ENCODE measurements around the gene HOGA1. TPM values are rescaled to one million over a fixed set of nuclear protein-coding genes. Genes with fewer than 3 reads are reported as not detected.

HOGA1 gene
- total and polyA plus RNA-seq, 2 of the 13 experiments (the other 11 are each of a cell fraction or from before 2014, with no cell fraction given): 7.6 to 19.5 TPM

DNA sequence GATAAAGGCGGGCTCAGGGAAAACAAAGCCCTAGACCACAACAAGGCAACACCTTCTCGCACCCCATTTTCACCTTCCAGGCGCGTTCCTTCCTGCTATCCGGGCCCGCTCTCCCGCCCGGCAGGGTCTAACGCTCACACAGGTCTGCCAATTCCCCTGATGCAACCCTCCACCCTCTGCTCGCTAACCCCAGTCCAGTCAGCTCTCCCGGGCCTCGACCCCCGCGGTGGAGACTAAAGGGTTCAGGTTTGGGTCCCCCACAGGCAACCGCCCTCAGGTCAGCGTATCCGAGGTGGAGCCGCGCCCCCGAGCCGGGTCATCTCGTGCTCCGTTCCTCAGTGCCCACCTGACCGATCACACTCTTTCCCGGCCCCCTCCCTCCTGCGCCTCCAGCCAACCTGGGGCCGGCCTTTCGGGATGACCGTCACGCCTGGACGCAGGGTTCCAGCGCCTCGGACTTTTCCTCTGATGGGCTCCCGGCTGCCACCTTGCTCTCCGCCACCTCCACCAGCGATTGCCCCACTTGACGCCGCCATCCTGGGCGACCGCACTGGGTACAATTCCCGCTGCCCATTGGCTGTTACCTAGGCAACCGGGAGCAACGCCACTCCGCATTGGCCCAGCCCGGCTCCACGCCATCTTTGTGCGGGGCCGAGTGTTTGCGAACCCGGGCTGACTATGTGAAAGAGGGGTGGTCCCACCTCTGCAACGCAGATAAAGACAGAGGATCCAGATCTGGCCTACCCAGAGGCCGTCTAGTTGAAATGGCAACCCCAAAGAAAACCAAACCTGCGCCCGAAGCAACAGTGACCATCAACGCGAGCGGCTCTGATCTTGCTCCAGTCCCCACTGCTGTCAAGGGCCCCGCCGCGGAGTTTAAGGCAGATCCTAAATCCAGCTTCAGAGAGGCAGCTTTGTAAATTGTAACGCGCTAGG is 49.0 kb downstream of the HOGA1 start, which contains the start of gene MORN4 (continued):
- TF ChIP-seq NFE2L1 (CRISPR knock-in tag; IDR thresholded peaks at IDR 0.05; ENCODE audit: borderline replicate concordance): no peak
- no peak for TF ChIP-seq MED1 (CRISPR knock-in tag; IDR thresholded peaks at IDR 0.05)
- TF ChIP-seq ZNF709 (CRISPR knock-in tag; IDR thresholded peaks at IDR 0.05): no peak
- peak; percentile 63 for TF ChIP-seq SALL1 (CRISPR knock-in tag; IDR thresholded peaks at IDR 0.05)
- no peak for TF ChIP-seq TOE1 (CRISPR knock-in tag; IDR thresholded peaks at IDR 0.05)
- peak; percentile 62; the same call in 1 of the 2 replicates for TF ChIP-seq ZNF441 (CRISPR knock-in tag; IDR thresholded peaks at IDR 0.05; ENCODE audit: borderline replicate concordance)
- TF ChIP-seq ZNF776 (CRISPR knock-in tag; IDR thresholded peaks at IDR 0.05): peak; percentile 49; the same call in 1 of the 2 replicates
- TF ChIP-seq ZNF556 (CRISPR knock-in tag; IDR thresholded peaks at IDR 0.05; ENCODE audit: borderline replicate concordance): no peak; the same call in 1 of the 2 replicates
- TF ChIP-seq MED13 (CRISPR knock-in tag; IDR thresholded peaks at IDR 0.05): no peak
- no peak for TF ChIP-seq FOXP1 (IDR thresholded peaks at IDR 0.05)
- TF ChIP-seq FOXP1 (CRISPR knock-in tag; IDR thresholded peaks at IDR 0.05): no peak
- peak; percentile 82 for TF ChIP-seq KDM5B (CRISPR knock-in tag; IDR thresholded peaks at IDR 0.05; ENCODE audit: borderline replicate concordance)
- TF ChIP-seq REXO4 (CRISPR knock-in tag; IDR thresholded peaks at IDR 0.05; ENCODE audit: borderline replicate concordance): no peak
- peak; percentile 46; the same call in 1 of the 2 replicates for TF ChIP-seq ZNF839 (CRISPR knock-in tag; IDR thresholded peaks at IDR 0.05; ENCODE audit: borderline replicate concordance)
- TF ChIP-seq ATF1 (CRISPR knock-in tag; IDR thresholded peaks at IDR 0.05): no peak
- peak; percentile 85 for TF ChIP-seq KDM2A (CRISPR knock-in tag; IDR thresholded peaks at IDR 0.05; ENCODE audit: borderline replicate concordance, low read depth)
- 0 out of 2 replicates have a peak, but pooled peaks have one; percentile 49 for TF ChIP-seq KLF12 (CRISPR knock-in tag; IDR thresholded peaks at IDR 0.05; ENCODE audit: borderline replicate concordance)
- TF ChIP-seq PCBP1 (IDR thresholded peaks at IDR 0.05; ENCODE audit: borderline replicate concordance, low read depth, low read length): peak; percentile 75; the same call in 1 of the 2 replicates
- TF ChIP-seq TBL1XR1 (IDR thresholded peaks at IDR 0.05; ENCODE audit: borderline replicate concordance, low read length, partially characterized antibody): no peak
- TF ChIP-seq ZNF501 (CRISPR knock-in tag; IDR thresholded peaks at IDR 0.05): peak; percentile 91
- TF ChIP-seq, protein P1, sequence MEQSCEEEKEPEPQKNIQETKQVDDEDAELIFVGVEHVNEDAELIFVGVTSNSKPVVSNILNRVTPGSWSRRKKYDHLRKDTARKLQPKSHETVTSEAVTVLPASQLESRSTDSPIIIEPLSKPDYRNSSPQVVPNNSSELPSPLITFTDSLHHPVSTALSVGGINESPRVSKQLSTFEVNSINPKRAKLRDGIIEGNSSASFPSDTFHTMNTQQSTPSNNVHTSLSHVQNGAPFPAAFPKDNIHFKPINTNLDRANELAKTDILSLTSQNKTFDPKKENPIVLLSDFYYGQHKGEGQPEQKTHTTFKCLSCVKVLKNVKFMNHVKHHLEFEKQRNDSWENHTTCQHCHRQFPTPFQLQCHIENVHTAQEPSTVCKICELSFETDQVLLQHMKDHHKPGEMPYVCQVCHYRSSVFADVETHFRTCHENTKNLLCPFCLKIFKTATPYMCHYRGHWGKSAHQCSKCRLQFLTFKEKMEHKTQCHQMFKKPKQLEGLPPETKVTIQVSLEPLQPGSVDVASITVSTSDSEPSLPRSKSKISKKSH (CRISPR knock-in tag; IDR thresholded peaks at IDR 0.05; ENCODE audit: borderline replicate concordance): peak; percentile 63; the same call in 1 of the 2 replicates
- TF ChIP-seq SNAI1 (CRISPR knock-in tag; IDR thresholded peaks at IDR 0.05; ENCODE audit: borderline replicate concordance): peak; percentile 71; the same call in 1 of the 2 replicates
- peak; percentile 18 for TF ChIP-seq ZNF143 (CRISPR knock-in tag; IDR thresholded peaks at IDR 0.05)
- TF ChIP-seq, protein P2, sequence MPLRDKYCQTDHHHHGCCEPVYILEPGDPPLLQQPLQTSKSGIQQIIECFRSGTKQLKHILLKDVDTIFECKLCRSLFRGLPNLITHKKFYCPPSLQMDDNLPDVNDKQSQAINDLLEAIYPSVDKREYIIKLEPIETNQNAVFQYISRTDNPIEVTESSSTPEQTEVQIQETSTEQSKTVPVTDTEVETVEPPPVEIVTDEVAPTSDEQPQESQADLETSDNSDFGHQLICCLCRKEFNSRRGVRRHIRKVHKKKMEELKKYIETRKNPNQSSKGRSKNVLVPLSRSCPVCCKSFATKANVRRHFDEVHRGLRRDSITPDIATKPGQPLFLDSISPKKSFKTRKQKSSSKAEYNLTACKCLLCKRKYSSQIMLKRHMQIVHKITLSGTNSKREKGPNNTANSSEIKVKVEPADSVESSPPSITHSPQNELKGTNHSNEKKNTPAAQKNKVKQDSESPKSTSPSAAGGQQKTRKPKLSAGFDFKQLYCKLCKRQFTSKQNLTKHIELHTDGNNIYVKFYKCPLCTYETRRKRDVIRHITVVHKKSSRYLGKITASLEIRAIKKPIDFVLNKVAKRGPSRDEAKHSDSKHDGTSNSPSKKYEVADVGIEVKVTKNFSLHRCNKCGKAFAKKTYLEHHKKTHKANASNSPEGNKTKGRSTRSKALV (CRISPR knock-in tag; IDR thresholded peaks at IDR 0.05): no peak
- TF ChIP-seq SMAD3 (CRISPR knock-in tag; IDR thresholded peaks at IDR 0.05): no peak
- TF ChIP-seq ZSCAN31 (CRISPR knock-in tag; IDR thresholded peaks at IDR 0.05; ENCODE audit: low read depth): peak; percentile 55; the same call in 1 of the 2 replicates
- TF ChIP-seq HCFC1 (IDR thresholded peaks at IDR 0.05; ENCODE audit: low read depth, low read length): peak; percentile 80
- no peak for TF ChIP-seq SRSF9 (IDR thresholded peaks at IDR 0.05; ENCODE audit: borderline replicate concordance, insufficient read depth, low read depth, low read length, poor library complexity, severe bottlenecking)

Measured in HepG2 (cell line).